GM21723 (cell line): ENCODE measurements around the gene GTPBP10.
A peak's percentile ranks its signal among the peaks of the same experiment; 100 is the strongest.
"Not testable (repeated sequence)": the region's sequence is repeated elsewhere in the genome, so short reads cannot be mapped to it uniquely, and the experiment has no call there.

ENCODE experiments used
- ATAC-seq: cut with Tn5 transposase; IDR thresholded peaks from one replicate; pipeline ENCODE4 v1.9.1; 2021; ENCODE audit warnings: mild to moderate bottlenecking, moderate library complexity; ENCODE audit not compliant: unreplicated experiment

Gene GTPBP10

DNA sequence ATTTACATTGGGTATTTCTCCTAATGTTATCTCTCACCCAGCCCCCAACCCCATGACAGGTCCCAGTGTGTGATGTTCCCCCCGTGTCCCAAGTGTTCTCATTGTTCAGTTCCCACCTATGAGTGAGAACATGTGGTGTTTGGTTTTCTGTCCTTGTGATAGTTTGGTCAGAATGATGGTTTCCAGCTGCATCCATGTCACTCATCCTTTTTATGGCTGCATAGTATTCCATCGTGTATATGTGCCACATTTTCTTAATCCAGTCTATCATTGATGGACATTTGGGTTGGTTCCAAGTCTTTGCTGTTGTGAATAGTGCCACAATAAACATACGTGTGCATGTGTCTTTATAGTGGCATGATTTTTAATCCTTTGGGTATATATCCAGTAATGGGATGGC lies 3.5 kb downstream of the GTPBP10 start:
- ATAC-seq = not testable (repeated sequence)

DNA sequence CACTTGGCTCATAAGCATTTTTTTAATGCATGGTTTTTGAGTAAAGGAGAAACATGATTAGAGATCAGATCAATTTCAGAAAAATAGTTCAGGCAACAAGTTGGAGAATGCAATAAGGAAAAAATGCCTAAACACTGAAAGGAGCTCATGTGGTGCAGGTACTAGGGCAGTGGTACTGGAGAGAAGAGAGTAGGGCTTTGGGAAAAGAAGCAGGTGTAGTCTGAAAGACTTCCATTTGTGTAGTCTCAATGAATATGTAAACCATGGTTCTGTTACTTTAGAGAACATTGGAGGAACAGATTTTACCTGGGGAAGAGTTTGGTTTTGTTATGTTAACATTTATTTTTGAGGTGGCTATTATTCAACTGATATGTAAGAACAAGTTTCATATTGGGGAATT lies 5.5 kb downstream of the GTPBP10 start:
- no peak for ATAC-seq

DNA sequence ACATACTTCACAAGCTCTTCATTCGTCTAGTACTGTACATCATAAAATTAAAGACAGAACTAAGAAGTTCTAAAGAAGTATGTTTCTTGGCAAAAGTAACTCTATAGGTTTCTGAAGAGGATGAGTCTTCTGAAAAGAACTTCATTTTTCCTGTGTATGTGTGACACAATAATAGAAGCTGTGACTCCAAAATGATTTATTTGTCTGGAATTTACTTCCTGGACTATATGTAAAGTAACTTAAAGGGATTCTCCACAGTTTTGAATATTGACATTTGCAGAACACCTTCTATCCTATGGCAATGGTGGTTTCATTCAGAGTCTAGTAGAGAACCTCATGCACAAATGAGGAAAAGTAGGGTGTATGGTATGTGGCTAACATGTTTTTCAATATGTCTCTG lies 36.9 kb downstream of the GTPBP10 start:
- no peak for ATAC-seq

DNA sequence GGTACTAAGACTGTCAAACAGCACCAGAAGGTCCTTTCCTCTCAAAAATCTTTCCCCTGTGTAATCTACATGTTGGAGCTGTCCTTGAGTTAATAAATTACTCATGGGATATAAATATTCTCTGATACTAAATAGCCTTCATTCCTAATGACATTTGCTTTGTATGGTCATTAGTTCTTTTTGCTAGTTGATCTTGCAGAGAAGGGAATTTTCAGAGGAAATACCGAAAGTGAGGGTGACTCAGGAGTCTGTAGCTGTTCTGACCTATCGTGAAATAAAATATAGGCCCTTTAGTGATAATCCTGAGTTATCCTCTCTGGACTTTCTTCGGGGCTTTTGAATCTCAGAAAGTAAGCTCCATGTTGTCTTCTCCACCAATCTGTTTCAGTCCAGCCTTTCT lies 37.3 kb downstream of the GTPBP10 start:
- no peak for ATAC-seq

DNA sequence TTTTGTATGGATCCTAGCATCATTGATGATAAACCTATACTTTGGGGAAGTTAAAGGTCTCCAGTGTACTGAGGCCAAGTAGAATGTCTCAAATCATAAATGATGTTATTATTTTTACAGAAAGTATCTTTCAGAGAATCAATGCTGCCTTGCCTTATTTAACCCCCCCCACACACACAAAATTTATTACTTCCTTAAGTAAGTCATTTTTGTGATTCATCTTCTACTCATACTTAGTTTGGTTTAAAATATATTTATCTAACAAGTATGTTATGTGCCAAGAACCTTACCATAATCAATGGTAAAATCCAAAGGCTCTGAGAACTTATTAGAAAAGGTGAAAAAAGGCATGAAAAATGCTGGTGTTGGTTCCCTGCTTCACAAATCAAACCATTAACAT lies 37.9 kb downstream of the GTPBP10 start:
- ATAC-seq = no peak

DNA sequence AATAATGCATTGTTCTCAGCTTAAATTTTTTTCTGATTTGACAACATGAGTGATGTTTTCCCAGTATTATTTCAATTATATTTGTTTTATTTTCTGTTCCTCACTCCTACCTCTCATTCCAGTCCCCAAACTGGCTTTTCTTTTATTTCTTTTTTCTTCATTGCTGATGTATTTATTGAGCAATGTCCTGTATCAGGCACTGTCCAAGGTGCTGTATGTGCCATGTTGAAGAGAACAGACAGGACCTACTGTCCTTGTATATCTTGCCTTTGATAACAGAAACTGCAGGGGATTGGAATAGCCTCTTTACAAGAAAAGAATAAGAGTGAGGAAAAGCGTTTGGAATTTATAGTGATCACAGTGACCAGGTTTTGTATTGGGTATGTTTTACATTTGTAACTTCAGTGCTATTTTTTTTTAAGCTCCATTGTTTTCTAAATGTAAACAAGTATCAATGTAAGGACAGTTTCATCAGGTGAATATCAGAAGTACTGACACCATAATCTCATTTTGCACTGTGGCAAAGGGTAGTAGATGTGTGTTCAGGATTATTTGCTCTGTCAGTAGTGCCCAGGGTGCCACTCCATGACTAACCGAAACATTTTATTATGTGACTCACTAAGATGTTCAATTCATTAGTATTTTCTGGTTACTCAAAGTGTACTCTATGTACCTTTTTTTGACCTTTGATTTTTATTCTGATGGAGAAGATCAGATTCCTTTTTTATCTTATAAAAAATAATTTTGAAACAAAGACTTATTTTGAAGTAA lies 41.1 kb downstream of the GTPBP10 start:
- ATAC-seq = no peak

DNA sequence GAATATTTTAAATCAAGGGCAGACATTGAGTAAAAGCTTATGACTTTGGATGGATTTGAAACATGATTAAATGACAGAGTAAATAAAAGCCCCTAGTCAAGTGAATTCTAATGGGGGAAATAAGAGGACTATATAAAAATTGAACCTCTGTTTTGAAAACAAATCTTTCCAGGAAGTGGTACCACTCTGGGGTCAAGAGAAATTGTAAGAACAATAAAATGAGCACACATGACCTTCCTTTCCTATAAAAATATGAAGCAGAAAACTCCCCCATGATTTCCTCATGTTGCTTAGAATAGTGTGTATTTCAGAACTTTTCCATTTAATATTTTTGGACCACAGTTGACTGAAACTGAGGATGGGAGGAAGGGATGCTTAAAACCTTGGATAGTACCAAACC lies 44.4 kb downstream of the GTPBP10 start:
- ATAC-seq = no peak

DNA sequence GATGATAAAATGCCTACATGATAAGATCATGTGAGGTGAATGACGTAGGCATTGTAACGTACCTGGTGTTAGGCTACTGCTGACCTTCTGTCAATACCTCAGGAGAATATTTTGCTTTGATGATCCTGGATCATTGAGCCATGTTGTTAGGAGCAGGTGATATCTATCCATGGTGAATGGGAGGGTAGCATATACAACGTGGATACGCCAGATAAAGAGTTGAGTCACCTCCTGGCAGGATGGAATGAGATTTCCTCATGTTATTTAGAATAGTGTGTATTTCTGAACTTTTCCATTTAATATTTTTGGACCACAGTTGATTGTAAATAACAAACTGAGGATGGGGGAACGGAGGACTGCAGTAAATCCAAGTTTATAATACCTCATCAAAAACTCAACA lies 45.0 kb downstream of the GTPBP10 start:
- ATAC-seq = no peak

DNA sequence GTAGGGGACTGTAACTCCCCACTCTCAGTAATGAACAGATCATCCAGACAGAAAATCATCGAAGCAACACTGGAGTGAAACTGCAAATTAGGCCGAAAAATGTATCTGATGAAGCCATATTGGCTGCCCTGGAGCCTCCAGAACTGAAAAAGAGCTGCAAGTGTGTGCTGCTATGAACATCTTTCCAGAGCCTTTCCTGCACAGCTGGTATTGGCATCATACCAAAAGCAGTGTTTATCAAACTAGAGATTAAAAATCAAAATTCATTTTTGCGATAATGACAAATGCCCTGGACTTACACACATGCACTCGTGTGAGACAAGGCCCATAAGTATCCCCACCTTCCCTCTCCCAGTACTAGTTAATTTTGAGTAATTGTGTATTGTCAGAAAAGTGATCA lies 49.9 kb downstream of the GTPBP10 start:
- no peak for ATAC-seq

DNA sequence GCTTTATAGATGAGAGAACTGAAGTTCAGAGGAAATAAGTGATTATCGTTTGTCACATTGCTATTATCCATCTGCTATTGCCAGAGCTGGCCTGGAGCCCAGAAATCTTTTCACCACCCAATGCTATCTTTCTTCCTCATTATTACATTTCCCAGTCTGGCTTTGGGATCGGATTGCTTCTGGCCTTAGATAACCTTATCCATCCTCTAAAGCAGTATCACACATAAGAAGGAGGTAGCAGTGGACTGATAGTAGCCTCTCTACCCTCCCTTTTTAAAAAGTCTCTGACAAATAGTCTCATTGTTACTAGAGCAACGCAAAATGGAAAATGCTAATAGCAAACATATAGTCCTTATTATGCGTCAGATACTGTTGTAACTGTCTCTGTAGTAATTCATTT lies 55.5 kb downstream of the GTPBP10 start:
- ATAC-seq = no peak

DNA sequence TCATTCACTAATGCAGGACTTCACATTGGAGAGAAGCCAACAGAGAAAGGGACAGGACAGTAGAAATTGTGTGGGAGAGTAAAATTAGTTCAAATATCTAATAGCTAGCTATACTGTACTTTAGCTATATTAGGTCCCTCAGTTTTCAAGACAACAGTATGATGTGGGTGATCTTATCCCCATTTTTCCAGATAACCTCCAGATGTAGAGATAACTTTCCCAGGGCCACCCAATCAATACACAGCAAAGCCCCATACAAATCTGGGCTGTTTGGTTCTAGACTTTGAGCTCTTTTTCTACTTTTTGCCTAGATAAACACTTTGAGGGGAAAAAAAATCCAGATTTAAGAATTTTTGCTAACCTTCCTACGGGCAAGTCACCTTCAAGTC lies 56.3 kb downstream of the GTPBP10 start:
- no peak for ATAC-seq

DNA sequence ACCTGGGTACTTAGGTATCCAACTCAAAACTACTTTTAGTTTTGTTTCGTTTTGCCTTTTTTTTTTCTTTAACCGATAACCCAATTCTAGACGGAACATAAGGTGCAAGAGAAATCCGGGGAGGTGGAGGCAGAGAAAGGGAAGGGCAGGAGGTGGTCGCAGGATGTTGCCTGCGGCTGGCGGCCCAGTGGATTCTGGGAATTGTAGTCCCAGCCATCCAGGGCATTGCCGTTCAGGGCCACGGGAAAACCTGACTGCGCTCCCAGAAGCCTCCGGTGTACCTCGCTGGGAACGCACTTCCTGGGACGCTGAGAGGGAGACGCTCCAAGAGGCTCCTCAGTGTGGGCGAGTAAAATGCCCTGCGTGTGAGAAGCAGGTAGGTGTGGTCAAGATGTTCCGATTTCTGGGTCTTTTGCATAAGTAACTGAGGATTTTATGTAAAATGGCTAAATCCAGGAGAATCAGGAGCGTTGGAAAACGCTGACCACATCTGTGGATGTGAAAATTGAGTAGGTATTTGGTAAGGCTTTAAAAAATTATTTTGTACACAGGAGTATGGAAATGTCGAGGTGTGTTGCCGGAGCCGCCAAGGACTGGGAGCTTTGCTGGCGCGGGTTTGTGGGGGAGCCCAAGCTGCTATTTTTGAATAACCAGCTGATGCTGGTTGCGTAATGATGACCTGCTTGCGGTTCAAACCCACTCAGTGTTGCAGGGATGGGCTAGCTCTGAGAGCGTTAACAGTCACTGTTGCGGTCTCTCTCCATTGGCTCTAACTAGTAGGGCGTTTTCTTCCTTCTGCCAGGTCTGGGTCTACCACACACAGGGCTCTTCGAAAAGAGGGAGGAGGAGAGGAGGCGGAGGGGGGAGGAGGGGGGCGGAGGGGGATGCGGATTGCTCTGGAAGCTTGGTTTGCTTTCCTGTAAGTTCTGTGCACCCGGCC lies 56.9 kb downstream of the GTPBP10 start, which contains the start of gene CLDN12:
CLDN12 (plus strand) TSS at position 288 of the 940 bp plus-strand sequence. CDS start 9,216 bp downstream, outside the sequence.
- peak; percentile 98 for ATAC-seq

DNA sequence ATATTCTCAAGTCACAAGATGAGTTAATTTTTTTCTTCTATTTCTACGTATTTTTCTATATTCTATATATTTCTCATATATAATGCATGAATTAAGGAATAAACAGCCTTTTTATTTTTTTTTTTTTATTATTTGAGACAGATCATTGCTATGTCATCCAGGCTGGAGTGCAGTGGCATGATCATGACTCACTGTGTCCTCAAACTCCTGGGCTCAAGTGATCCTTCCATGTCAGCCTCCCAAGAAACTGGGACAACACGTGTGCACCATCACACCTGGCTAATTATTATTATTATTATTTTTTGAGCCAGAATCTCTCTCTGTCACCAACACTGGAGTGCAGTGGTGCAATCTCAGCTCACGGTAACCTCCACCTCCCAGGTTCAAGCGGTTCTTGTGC lies 58.3 kb downstream of the GTPBP10 start:
- ATAC-seq = no peak

DNA sequence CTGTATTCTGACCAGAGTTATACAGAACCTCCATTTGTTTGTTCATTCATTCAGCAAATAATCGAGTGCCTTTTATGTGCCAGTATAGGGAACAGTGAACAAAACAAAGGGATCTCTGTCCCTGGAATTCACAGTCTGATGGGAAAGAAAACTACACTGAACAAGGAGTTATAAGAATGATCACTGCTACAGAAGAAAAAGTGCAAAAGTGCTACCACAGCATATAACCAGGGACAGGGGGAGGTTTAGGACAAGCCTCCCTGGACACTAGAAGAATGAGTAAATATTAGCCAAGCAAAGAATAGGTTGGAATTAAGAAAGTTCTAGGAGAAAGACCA lies 60.9 kb downstream of the GTPBP10 start:
- ATAC-seq = no peak

DNA sequence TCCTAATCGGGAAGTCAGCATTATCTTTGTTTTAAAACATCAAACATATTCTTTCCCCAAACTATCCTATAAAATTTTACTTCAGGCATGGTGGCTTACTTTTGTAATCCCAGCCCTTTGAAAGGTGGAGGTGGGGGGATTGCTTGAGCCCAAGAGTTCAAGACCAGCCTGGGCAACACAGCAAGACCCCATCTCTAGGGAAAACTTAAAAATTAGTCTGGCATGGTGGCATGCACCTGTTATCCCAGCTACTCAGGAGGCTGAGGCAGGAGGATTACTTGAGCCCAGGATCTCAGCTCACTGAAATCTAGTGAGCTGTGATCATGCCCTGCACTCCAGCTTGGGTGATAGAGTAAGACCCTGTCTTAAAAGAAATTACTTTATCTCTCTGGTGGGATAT lies 61.6 kb downstream of the GTPBP10 start:
- ATAC-seq = no peak

DNA sequence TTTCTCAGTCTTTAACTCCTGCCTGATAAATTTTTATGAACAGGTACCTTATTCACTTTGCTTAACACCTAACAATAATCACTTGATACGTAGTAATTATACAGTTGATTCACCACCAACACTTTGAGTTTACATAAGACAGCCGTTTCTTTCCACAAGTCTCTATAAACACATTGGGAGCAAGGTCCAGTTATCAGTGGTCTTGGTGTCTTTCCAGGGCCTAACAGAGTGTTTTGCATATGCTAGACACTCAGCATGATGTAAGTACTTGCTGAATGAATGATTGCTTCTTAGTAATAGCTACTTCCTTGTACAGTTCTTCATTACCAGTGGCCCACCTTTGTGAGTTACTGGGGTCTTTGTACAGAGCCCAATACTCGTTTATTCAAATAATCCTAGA lies 63.2 kb downstream of the GTPBP10 start:
- ATAC-seq = no peak

DNA sequence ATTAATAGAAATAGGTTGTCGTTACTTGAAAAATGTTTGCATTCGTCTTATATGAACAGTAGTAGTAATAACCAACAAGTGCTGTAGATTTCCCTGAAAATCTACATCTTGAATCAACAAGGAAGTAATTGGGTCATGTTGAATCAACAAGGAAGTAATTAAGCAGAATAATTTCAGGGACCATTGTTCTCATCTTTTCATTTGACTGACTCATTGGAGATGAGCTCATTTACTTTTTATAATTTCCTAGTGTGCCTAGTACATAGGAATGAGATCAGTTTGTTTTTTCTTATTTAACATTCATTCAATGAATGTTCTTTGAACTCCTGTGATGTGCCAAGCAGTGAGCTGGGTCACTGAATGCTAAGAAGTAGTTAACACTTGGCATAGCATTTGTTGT lies 65.0 kb downstream of the GTPBP10 start:
- ATAC-seq = no peak

DNA sequence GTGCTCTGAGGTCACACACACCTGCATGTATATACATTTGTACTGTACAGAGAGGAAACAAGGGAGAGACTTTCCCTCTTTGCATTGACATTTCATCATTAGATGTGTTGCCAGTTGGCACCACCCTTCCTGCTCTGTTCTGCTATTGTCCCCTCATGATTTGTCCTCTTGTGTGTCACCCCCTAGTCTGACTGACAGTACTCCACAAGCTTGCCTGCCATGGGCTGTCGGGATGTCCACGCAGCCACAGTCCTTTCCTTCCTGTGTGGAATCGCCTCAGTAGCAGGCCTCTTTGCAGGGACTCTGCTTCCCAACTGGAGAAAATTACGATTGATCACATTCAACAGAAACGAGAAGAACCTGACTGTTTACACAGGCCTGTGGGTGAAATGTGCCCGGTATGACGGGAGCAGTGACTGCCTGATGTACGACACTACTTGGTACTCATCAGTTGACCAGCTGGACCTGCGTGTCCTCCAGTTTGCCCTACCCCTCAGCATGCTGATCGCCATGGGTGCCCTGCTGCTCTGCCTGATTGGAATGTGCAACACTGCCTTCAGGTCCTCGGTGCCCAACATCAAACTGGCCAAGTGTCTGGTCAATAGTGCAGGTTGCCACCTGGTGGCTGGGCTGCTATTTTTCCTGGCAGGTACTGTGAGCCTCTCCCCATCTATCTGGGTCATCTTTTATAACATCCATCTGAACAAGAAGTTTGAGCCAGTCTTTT lies 66.1 kb downstream of the GTPBP10 start:
- no peak for ATAC-seq

DNA sequence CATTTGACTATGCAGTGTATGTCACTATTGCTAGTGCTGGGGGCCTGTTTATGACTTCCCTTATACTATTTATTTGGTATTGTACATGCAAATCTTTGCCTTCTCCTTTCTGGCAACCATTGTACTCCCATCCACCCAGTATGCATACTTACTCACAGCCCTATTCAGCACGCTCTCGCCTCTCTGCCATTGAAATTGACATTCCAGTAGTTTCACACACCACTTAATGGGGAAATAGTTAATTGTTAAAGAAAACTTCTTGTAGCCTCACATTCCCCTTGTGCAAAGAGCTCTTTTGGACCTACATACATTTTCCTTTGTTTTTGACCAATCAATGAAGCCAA lies 66.6 kb downstream of the GTPBP10 start:
- no peak for ATAC-seq

DNA sequence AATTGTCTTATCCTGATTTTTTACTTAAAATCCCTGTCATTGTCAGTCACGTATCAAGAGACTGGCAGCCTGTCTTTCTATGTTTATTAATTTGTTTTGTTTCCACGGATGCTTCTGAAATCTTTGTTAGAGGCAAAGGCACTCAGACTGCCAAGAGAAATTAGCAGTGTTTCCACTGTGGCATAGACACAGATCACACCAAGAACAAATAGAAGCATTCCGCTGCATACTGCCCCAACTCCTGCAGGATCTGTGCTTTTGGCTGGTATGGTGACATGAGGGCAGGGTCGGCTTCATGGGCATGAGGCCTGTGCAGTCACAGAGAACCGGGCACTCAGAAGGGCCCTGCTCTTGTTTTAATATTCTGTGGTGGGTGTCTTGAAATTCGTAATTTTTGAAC lies 75.1 kb downstream of the GTPBP10 start:
- no peak for ATAC-seq

DNA sequence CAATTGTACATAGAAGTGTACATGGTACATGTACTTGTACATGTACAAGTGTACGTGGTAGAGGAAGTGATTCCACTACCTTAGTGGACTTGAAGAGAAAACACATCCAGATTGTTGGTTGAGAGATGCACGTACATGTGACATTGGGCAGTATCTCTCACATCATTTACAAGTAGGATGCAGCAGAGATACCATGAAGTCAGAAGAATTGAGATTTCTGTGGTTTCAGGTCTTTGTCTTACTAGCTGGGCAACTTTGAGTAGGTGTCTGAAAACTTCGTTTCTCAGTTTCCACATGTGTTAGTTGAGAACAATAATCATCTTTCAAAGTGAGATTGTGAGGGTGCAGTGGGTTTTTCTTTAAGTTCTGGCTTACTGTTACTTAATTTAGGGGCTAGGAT lies 78.2 kb downstream of the GTPBP10 start:
- peak; percentile 95 for ATAC-seq

DNA sequence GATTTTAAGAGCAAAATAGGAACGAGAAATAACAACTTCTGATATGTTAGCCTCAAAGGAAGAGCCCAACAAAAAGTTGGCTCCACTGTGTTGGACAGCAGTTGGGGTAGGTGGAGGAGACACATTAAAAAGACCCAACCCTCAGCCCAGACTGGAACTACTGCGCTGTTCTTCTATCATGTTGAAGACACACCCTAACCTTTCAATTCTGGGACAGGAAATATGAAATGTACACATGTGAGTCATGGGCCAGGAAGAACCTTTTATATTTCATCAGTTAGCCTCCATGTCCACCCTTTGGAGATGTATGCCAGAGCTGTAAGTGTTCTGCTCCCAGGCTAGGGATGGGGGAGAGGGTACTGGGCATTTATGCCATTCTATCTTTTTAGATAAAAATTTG lies 78.9 kb downstream of the GTPBP10 start:
- ATAC-seq = no peak
